Measurements from ENCODE around the gene NTNG1. TPM values are rescaled to one million over a fixed set of nuclear protein-coding genes. Genes with fewer than 3 reads are reported as not detected.

NTNG1 gene
- total RNA-seq, 1 experiment from 2014 or later, result 4.4 TPM

DNA sequence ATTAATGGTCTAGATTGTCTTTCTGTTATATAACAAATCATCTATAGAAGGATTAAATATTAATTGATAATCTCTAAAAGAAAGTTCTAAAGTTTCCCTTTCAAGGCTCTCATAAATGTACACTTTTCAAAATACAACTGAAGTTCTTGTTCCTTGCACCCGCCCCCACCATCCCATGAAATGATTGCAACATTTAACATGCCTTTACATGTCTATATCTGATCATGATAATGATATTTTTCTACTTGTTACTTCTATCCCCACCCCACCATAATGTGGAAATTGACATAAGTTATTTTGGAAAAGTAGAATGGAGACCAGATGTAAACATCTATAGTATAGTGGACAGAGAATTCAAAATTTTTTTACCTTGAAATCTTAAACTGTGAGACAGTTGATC lies 186.6 kb downstream of the NTNG1 start:
- DNase-seq (ENCODE audit: low spot score), result no peak

DNA sequence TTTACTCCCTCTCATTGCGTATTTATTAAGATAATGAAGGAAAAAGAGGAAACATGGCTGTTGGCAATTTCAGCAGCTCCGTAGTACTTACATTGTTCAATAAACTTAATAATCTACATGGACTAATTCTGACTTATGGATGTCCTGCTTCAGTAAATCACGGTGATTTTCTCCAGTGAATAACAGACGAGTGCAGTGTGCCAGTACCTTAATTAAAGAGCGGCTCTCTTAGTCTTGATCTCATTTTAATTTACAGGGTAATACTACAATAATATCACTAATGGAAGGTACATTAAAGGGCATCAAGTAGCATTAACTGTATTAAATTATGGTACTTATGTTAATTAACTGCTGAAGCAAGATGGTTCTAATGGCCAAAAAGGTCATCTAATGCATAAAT lies 187.2 kb downstream of the NTNG1 start:
- DNase-seq (ENCODE audit: low spot score), result no peak

DNA sequence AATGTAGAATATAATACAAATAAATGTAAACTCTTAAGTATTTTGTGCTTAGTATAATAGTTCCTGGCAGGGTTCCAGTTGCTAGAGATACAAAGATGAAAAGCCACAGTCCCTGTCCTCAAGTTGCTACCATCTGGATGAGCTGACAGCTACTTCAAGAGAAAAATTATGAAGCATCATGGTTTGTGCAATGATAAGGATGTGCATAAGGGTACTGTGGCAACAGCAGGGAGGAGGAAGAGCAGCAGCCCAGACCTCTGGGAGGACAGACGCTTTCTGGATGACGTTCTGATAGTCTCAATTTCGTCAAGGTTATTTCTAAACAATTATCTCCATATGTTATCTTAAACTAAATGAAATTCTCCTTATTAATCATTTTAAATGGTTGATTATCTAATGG lies 198.9 kb downstream of the NTNG1 start:
- DNase-seq (ENCODE audit: low spot score), result no peak

- DNase-seq (ENCODE audit: low spot score), result no peak
These were observed 201.5 kb downstream of the NTNG1 start for GRCh38 chr1:107342316-107342715.

GRCh38 chr1:107342768-107343167 lies 201.9 kb downstream of the NTNG1 start:
- no peak for DNase-seq (ENCODE audit: low spot score)

GRCh38 chr1:107343601-107344000 lies 202.8 kb downstream of the NTNG1 start:
- no peak for DNase-seq (ENCODE audit: low spot score)

DNA sequence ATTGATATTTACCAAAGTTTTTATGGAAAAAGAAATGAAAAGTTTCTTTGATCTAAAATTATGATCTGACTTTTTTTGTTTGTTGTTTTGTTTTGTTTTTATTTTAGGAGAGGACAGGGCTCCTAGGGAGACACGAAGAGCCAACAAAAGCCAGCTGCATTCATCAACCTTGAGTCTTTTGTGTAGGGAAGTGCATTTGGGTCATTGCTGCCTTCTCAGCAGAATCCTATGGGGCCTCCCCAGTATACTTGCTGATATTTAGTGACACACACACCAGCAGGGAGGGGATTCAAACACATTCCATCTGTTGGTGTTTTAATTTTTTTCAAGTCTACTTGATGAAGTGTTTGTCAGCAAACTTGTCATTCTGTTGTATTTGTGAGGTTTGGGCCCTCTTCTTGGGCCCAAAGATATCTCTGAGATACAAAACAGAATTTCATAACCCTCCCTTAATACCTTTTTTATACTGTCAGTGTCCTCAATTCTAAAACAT lies 203.5 kb downstream of the NTNG1 start:
- DNase-seq (ENCODE audit: low spot score), result no peak

DNA sequence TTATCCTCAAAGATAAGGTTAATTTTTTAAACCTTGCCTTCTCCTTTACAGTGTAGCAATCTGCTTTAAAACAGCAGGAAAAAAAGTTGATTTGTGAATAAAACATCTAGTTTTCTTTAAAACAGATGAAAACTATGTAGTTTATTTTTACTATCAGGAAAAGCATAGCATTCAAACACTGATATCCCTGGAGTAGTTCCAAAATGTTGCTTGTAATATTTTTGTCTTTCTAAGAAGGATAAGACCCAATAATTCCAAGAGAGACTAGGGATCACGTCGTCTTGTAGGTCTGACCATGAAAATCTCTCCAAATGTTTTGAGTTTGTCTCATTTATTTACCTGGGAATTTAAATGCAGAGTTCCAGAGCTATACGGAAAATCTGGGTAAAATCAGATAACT lies 204.0 kb downstream of the NTNG1 start:
- DNase-seq (ENCODE audit: low spot score), result no peak

GRCh38 chr1:107352850-107353249 lies 212.0 kb downstream of the NTNG1 start:
- no peak for DNase-seq (ENCODE audit: low spot score)

GRCh38 chr1:107357376-107357775 lies 216.5 kb downstream of the NTNG1 start:
- no peak for DNase-seq (ENCODE audit: low spot score)

GRCh38 chr1:107358619-107359327 lies 217.9 kb downstream of the NTNG1 start:
- no peak for DNase-seq (ENCODE audit: low spot score)

GRCh38 chr1:107359472-107360241 lies 218.8 kb downstream of the NTNG1 start:
- DNase-seq (ENCODE audit: low spot score), result no peak

DNA sequence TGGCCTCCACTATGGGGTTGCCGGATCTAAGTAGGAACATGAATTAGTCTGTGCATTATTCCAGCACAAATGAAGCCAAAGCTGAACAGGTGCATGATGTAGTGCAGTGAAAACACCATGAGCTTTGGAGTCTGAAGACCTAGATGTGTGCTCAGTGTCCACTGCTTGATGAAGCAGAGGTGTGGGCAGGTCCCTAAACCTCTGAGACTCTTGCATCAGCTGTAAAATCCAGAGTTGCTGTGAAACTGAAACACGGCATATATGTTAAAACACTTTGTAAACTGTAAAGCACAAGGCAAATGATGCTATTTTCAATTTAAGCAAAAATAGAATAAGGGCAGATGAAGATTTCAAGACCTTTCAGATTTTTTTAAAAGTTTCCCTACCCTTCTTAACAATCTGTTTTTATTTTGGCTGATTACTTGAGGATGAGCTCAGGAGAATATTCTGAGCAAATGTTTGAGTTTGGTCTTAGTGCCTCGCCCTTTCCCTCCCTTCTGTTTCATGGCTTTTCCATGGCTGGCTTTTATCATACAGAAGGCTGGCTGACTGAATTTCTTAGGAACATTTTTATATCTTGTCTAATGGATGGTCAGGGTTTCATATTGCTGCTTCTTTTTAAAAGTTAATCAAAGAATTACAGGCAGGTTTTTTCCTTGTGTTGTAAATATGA lies 221.8 kb downstream of the NTNG1 start:
- DNase-seq (ENCODE audit: low spot score), result no peak

DNA sequence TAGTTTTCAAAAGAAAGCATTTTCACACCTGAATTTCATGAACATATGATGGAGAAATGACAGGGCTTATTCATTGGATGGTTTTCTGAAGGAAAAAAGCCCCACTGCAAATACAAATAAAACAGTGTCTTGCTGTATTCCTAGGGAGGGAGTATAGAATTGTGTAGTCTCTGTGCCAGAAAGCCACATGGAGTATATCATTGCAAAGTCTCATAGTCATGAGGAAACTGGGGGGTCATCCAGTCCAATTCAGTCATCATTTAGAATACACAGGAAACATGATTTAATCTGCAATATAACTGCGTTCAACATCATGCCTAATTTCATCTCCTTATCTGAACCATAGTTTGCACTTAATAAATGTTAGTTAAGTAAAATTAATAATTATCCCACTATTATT lies 222.3 kb downstream of the NTNG1 start:
- no peak for DNase-seq (ENCODE audit: low spot score)

DNA sequence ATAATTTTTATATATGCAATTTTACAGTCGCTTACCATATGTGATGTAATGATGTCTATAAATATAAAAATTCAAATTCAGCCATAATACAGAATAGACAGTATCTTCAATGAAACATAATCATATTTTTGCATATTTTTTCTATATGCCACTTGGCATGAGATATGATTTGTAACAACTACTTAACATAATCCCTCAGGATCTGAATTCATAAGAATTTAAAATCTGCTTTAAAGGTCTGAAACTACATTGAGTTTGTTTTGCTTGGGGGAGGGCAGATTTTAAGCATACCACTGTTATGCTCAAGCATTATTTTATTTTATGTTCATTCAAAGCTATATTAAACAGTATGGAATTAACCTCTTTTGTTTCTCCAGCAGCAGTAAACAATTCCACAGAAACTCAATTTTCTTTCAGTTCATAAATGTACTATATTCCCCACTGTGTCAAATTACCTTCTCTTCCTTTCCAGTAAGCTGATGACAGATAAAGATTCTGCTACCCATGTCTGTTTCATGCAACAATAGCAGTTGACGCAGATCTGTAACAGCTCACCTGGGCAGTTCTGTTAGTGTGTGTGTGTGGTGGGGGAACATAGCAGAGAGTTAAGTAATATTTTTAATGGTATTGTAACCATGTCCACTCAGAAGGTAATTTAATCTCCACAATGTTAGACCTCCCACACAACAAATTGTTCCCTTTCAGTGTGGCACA lies 224.8 kb downstream of the NTNG1 start:
- no peak for DNase-seq (ENCODE audit: low spot score)

GRCh38 chr1:107378426-107378825 lies 237.6 kb downstream of the NTNG1 start:
- no peak for DNase-seq (ENCODE audit: low spot score)

DNA sequence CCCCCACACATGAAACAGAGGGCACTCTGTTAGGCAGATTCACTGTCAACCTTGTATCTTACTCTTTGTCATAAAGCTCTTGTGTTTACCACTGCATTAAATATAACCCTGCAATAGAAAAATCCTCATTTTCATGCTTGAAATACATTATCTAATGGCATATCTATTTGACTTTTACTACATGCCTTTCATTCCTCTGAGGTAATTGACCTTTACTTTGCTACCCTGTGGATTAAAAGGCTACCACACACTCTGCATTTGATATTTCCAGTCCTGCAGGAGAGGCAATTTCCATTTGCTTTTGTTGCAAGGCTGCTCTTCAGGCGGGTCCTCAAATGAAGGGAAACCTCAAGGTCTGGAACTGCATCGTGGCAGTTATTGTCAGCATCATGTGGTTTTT lies 238.0 kb downstream of the NTNG1 start:
- no peak for DNase-seq (ENCODE audit: low spot score)

DNA sequence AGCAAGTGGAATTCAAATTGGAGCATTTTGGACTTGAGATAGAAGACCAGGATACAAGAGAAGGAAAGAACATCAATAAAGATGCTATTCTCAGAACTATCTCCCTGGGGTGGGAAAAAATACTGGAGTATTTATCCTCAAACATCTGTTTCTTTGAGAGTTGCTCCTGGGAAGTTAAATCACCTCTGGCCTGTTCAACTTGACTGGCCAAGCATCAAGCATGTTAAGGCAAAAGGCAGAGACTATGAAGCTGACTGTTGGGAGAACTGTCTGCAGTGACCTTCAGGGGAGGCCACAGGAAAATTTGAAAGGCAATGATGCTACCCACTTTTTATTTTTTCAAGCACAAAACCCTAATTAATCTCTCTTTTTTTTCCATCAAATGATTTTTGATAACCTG lies 239.0 kb downstream of the NTNG1 start:
- DNase-seq (ENCODE audit: low spot score), result no peak

DNA sequence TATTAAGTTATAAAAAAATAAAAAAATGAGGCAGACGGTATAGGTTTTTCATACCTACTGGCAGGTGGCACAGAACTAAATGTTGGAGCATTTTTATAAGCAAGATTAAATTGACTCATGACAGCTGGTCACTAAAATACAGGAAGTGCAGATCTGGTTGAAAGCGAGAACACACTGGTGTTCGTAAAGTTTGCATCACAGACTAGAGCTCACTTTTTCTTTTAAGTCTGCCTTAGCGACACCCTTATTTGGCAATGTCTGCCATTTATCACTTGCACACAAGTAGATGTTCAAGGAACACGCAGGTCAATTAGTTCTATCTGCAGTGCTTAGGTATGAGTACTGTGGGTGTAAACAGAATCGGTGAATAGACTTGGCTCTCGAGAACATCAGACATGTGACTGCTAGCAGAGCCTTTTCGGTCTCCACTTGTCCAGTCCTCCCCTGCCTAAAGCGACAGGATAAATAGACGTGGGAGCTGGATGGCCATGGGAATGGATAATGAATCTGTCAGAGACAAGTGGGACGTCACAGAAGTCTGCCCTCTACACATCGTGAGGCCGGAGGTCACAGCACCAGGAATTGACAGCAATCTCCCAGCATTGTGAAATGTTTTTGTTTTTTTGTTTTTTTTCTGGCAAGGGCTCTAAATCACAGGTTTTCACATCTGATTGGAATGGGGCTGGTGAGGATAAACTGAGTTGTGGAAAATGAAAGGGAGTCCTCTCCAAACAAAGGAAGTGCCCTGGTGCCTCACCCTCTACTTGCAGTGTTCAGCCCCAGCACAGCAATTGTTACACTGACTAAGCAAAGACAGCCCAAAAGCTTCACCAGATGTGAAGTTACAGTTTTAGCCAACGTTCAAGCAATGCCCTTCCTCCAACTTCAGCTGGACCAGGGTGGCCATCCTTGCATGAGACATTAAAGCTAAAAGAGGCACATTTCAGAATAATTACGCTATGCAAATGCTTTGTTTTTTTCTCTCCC lies 248.9 kb downstream of the NTNG1 start:
- DNase-seq (ENCODE audit: low spot score), result no peak

- no peak for DNase-seq (ENCODE audit: low spot score)
These were observed 253.5 kb downstream of the NTNG1 start for GRCh38 chr1:107394301-107394700.

- no peak for DNase-seq (ENCODE audit: low spot score)
These were observed 260.9 kb downstream of the NTNG1 start for GRCh38 chr1:107401704-107402103.
